HG03095 (cell line): ENCODE measurements around the gene PTPRK.

Source experiments
- ATAC-seq: cut with Tn5 transposase; IDR thresholded peaks from one replicate; pipeline ENCODE4 v1.9.1; 2021; ENCODE audit warnings: moderate library complexity; ENCODE audit not compliant: unreplicated experiment

The PTPRK gene

DNA sequence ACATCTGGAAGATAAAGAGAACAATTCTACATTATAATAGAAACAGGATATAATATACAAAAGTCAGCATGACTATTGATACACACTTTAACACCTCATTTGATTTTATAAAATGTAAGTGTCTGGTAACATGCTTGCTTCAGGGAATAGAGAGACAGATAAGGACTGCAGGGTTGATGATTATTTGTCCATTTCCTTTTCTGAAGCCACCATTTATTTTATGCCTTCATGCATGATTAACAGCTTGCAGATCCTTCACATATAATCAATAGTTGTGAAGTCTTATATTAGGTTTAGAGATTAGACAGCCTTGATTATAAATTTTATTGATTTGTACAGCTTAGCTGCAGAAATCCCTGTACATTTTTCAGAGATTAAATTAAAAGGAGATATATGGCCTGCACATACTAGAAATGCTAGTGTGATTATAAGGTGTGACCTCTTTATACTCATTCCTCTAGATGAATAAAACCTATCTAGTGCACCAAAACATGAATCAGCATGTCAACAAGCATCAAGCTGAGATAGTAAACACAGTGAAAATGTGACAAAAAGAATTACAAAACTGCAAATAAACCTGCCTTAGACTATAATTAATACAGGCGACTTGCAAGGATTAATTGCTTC is 420.7 kb downstream of the PTPRK start:
- no peak for ATAC-seq

DNA sequence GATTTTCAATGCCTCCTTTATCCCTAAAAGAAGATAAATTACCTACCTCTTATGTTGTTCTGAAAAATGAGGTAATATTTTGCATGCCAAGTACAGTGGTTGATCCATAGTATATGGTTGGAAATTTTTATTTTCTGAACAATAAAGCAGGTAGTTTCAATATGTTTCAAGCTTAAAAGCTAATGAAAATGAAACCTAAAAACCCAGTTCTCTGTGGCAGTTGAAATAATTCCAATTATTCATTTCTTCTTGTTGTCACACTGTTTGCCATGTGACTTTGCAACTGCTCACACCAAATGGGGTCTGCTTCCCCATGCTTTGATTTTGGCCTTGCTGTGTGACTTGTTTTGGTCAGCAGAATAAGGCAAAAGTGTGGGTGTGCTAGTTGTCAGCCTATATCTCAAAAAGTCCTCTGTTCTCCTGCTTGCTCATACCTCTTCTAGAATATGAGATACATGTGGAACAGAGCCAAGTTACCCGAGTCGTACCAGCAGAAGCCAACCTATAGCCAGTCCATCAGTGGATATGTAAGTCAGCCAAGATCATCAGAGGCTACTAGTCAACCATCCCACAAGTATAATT is 422.3 kb downstream of the PTPRK start:
- ATAC-seq, result no peak

DNA sequence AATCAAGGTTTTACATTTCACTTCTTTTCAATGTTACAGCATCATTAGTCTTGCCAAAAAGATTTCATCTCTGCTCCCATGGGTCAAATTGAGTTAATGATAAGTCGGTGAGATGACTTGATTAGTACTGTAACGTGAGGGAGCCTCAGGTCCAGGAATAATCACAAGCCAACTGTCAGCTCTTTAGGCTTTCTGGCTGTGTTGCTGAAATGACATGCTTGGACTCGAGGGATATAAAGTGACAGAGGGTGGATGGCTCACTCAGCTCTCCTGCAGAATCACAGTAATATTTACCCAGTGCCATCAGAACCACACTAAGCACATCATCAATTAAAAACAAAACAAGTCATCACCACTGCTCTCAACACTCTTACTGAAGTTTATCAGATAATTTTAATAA is 423.4 kb downstream of the PTPRK start:
- no peak for ATAC-seq

- no peak for ATAC-seq
Measured at GRCh38 chr6:128095362-128095761, 425.0 kb downstream of the PTPRK start.

- no peak for ATAC-seq
Measured at GRCh38 chr6:128079021-128079420, 441.4 kb downstream of the PTPRK start.

DNA sequence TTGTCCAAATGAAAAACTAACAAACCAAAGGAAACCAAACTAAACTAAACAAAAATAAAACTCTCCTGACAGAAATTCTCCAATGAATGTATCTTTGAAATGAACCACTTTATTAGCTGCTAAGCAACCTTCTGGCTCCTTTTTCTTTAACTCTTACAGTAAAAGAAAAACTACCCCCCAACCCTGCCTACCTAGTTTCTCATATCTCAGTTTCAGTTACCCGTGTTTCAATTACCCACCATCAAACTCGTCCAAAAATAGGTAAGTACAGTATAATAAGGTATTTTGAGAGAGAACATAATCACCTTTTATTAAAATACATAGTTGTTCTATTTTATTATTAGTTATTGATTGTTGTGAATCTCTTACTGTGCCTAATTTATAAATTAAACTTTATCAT is 442.1 kb downstream of the PTPRK start:
- no peak for ATAC-seq

DNA sequence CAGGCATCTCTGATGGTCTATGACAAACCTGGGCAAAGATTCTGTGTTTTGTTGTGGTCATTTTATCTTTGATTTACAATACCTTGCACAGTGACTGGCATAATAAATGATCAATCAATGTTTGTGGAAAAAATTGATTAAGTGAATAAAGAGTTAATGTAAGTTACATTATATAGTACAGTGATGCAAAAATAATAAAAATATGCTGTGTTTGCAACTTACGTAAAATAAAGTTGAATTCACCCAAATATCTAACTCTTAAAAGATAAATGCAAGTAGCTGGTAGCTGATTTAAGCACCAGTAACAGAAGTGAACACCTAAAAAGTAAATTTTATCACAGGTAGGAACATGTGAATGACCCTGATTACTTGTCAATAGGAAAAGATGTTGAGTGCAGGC is 443.6 kb downstream of the PTPRK start:
- no peak for ATAC-seq

DNA sequence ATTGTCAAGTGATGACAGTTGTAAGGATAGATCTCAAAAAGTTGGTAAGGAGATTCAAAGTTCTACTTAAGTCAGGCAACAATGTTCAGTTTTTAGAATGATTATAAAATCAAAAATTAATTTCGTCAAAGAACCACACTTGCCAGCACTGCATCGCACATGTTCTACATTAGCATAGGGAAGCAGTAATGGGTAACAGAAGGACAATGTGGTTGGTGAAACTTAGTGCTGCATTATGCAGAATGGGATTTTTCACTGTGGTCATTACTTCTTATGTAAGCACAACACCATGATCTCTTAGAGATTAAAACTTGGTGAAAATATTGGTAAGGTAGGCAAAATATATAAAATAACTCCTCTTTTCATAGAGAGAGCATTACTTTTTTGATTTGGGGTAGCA is 445.8 kb downstream of the PTPRK start:
- ATAC-seq, result no peak

GRCh38 chr6:128073389-128073788 is 447.0 kb downstream of the PTPRK start:
- ATAC-seq, result no peak

GRCh38 chr6:128071212-128071611 is 449.2 kb downstream of the PTPRK start:
- ATAC-seq, result no peak

- no peak for ATAC-seq
Measured at GRCh38 chr6:128070406-128070805, 450.0 kb downstream of the PTPRK start.

GRCh38 chr6:128069188-128069587 is 451.2 kb downstream of the PTPRK start:
- ATAC-seq, result no peak

- no peak for ATAC-seq
Measured at GRCh38 chr6:128068119-128068479, 452.3 kb downstream of the PTPRK start.

DNA sequence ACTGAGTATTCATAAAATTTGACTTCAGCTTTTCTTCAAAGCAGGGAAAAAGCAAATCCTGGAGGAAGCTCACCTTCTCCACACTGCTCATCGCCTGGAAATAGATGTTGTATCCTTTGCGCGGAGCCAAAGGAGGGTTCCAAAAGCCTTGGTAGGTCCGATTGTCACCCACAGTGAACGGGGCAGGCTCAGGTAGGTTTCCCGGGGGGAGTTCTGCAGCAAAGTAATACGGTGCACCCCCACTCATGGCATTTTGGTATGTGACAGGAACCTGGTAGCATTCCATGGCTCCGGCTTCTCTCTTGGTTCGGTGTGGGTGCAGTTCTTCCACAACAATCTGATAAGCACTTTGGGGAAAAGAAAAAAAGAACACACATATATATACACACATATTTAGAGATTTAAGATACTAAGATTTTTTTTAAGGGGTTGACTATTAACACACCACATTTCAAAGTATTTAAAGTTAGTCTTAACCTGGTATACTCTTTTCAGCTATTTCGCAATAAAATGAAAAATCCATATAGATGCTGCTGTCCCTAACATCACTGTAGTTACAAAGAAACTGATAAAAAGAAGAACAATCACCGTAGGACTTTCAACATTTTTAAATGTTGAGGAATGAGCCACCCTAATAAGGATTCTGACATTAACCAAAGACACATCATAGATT is 452.8 kb downstream of the PTPRK start:
- ATAC-seq, result no peak

GRCh38 chr6:128065072-128065471 is 455.3 kb downstream of the PTPRK start:
- ATAC-seq, result no peak

DNA sequence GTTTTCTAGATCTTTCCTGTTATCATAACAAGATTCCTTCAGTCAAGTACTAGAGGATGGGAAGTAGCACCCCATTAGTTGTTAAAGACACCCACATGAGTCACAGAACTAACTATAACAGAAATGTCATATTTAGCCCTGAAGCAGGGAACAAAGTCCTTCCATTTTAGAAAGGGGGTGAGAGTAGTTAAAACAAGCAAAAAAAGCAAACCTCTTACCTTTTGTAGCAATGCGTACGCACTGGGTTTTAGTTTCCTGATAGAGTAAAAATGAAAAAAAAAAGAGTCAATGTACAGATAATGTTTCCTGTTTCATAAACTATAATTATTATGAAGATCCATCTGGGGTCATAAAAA is 455.9 kb downstream of the PTPRK start:
- ATAC-seq, result no peak

- ATAC-seq, result no peak
Measured at GRCh38 chr6:128063850-128064539, 456.4 kb downstream of the PTPRK start.

DNA sequence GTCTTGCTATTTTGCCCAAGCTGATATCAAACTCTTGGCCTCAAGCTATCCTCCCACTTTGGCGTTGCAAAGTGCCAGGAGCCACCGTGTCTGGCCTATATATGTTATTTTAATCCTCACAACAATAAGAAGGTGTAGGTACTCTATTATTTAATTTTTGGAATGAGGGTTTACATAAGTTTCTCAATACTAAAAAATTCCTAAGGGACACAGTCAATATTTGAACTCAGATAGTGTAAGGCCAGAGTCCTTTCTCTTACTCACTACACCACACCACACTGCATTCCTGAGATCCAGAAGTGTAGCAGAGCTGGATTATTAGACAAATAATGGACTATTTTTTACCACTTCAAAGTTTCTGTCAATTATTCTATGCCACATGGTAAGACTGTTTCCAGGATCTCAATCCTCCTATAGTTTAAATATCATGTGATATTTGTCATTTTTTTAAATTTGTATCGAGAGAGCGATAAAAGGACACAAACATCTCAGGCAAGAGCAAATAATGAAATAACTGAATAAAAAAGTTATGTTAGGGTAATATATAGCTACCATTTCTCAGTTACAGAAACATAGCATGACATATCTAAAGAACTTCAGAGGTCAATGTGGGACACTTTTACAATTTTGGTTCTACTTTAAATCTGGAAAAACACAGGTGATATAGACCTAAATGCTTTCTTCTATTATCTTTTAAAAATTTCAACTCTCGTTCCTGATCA is 457.4 kb downstream of the PTPRK start:
- no peak for ATAC-seq

GRCh38 chr6:128057946-128058345 is 462.5 kb downstream of the PTPRK start:
- no peak for ATAC-seq

GRCh38 chr6:128057541-128057940 is 462.9 kb downstream of the PTPRK start:
- ATAC-seq, result no peak

- ATAC-seq, result no peak
Measured at GRCh38 chr6:128053109-128053508, 467.3 kb downstream of the PTPRK start.
